OCI-LY7 (cell line): ENCODE results near the gene SSBP2. TPM values are rescaled to one million over a fixed set of nuclear protein-coding genes. Genes with fewer than 3 reads are reported as not detected.
A peak's percentile ranks its signal among the peaks of the same experiment; 100 is the strongest.

Experiments used
- BruUV-seq: library from RNA; stranded (reverse); fragments of 400-500 nt; replicated peaks from 2 replicates; lab custom pipeline; 2021; lab: Mats Ljungman, UMichigan
- CTCF ChIA-PET: fragments of 300-600 bp; sonication (Branson Sonifier 250); formaldehyde crosslinking; loops from one replicate; lab custom pipeline; 2022; ENCODE audit warnings: antibody characterized with exemption; ENCODE audit not compliant: unreplicated experiment; lab: Charles Lee
- POLR2A ChIA-PET: fragments of 300-600 bp; sonication (Branson Sonifier 250); formaldehyde crosslinking; loops from one replicate; lab custom pipeline; 2022; ENCODE audit warnings: antibody characterized with exemption; lab: Charles Lee
- DNase-seq: peaks from one replicate; pipeline ENCODE4 v3.0.0-alpha.2; 2015; ENCODE audit warnings: low spot score
- H2AFZ ChIP-seq: fragments of 200-600 bp; sonication (generic), shearing (Covaris generic); 2 replicates; pipeline ENCODE4 v1.6.1; 2014; ENCODE audit warnings: mild to moderate bottlenecking, antibody characterized with exemption, low read length, moderate library complexity
- H3K27ac ChIP-seq: fragments of 200-600 bp; sonication (generic); 2 replicates; pipeline ENCODE4 v1.5.1; 2014; ENCODE audit warnings: mixed run types, low read depth, mild to moderate bottlenecking, moderate library complexity, low read length, inconsistent platforms; ENCODE audit not compliant: poor library complexity, severe bottlenecking
- H3K36me3 ChIP-seq: fragments of 200-600 bp; sonication (generic); 2 replicates; pipeline ENCODE4 v1.6.1; 2014; ENCODE audit warnings: mild to moderate bottlenecking, antibody characterized with exemption, low read length, moderate library complexity, mixed read lengths; ENCODE audit not compliant: insufficient read depth
- H3K4me1 ChIP-seq: fragments of 200-600 bp; sonication (generic); 2 replicates; pipeline ENCODE4 v1.5.1; 2014; ENCODE audit warnings: mild to moderate bottlenecking, low read length; ENCODE audit not compliant: insufficient read depth, poor library complexity, severe bottlenecking
- H3K4me2 ChIP-seq: fragments of 200-600 bp; sonication (generic); 2 replicates; pipeline ENCODE4 v1.6.1; 2014; ENCODE audit warnings: mild to moderate bottlenecking, low read length
- H3K4me3 ChIP-seq: fragments of 200-600 bp; sonication (generic); 2 replicates; pipeline ENCODE4 v1.5.1; 2014; ENCODE audit warnings: mild to moderate bottlenecking, low read depth, low read length; ENCODE audit not compliant: poor library complexity, severe bottlenecking
- H3K79me2 ChIP-seq: fragments of 200-600 bp; sonication (generic); 2 replicates; pipeline ENCODE4 v1.6.1; 2016; ENCODE audit warnings: low read depth, mild to moderate bottlenecking, low read length, moderate library complexity, mixed read lengths; ENCODE audit not compliant: insufficient read depth
- H3K9me2 ChIP-seq: fragments of 200-600 bp; sonication (generic); 2 replicates; pipeline ENCODE4 v1.6.1; 2016; ENCODE audit warnings: mild to moderate bottlenecking, low read length, mixed read lengths; ENCODE audit not compliant: insufficient read depth
- H3K9me3 ChIP-seq: fragments of 200-600 bp; sonication (generic); 2 replicates; pipeline ENCODE4 v1.6.1; 2014; ENCODE audit warnings: mild to moderate bottlenecking, mixed run types, low read length, mixed read lengths
- H4K20me1 ChIP-seq: fragments of 200-600 bp; sonication (generic); 2 replicates; pipeline ENCODE4 v1.6.1; 2014; ENCODE audit warnings: mild to moderate bottlenecking, antibody characterized with exemption, low read length, moderate library complexity, mixed read lengths; ENCODE audit not compliant: insufficient read depth
- CTCF ChIP-seq: fragments of 200-600 bp; sonication (generic); conservative IDR thresholded peaks from 2 replicates; pipeline ENCODE4 v1.5.1; 2014; ENCODE audit warnings: mild to moderate bottlenecking, antibody characterized with exemption, low read length, moderate library complexity, mixed read lengths
- EZH2phosphoT487 ChIP-seq: fragments of 200-600 bp; sonication (generic); IDR thresholded peaks from 2 replicates; pipeline ENCODE4 v1.6.1; 2018; ENCODE audit warnings: low read depth, borderline replicate concordance, mild to moderate bottlenecking, mixed run types, antibody characterized with exemption, low read length, moderate library complexity, mixed read lengths
- intact Hi-C: fragments of 100-400 bp; cut with micrococcal nuclease; formaldehyde crosslinking; loops from one replicate; pipeline ENCODE4 v1.10.0; 2022; ENCODE audit not compliant: unreplicated experiment
- total RNA-seq, 2 experiments: library from RNA; depleted of rRNA in 1 of 2; stranded (reverse); fragments of >200 nt in 1 of 2; shearing (Covaris generic) in 1 of 2; gene quantifications; 2 replicates each; pipeline ENCODE4 v1.2.3, GENCODE V29; 2014 to 2022

Gene SSBP2
- total RNA-seq, 2 experiments from 2014 or later, result 140 to 172 TPM

DNA sequence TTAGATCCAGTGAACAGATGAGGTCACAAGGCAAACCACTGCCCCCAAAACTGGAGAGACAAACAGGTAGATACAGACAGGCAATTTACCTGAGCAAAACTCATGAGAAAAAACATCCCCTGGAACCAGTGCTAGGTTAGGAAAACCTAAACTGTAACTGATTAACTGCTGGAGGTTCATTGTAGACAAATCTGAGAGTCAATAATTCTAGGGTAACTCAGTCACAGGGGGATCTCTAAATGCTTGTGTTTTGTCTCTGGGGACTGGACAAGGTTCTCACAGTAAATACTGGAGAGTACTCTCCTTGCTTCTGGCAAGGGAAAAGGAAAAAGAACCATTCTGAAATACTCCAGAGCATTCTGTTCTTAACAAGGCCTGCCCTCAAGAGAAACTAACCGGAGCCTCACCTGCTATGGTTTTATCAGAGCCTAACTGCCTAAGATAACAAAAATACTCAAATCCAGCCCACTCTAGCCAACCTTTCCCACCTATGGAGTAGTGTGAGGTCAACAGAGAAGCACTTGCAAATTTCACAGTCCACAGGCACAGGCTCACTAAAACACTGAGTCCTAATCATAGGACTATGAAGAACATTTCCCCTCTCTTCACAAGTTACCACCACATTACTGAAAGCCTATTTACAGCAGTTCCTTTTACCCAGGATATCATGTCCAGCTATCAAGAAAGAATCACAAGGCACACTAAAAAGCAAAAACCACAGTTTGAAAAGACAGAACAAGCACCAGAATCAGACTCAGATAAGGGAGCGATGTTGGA, 217.1 kb downstream of the SSBP2 start:
- Histone ChIP-seq H3K36me3 (peaks cover 54% of the 10 kb centered on the region), H3K4me1 (peaks cover 22% of the 10 kb centered on the region), H3K4me2 (no peak overlapping the region), H3K27ac (no peak overlapping the region), H4K20me1 (no peaks in the 10 kb centered on the region), H3K79me2 (peaks cover 23% of the 10 kb centered on the region; the same call in 1 of the 2 replicates), H3K9me2 (no peaks in the 10 kb centered on the region), H2AFZ (no peak overlapping the region), H3K4me3 (no peak overlapping the region), H3K9me3 (no peaks in the 10 kb centered on the region)
- intact Hi-C loops, result no loop called here
- no TSS peak for BruUV-seq
- POLR2A ChIA-PET, result no interaction called here
- CTCF ChIA-PET, result no interaction called here
- no peak for TF ChIP-seq EZH2phosphoT487
- no peak for TF ChIP-seq CTCF
- no peak for DNase-seq

DNA sequence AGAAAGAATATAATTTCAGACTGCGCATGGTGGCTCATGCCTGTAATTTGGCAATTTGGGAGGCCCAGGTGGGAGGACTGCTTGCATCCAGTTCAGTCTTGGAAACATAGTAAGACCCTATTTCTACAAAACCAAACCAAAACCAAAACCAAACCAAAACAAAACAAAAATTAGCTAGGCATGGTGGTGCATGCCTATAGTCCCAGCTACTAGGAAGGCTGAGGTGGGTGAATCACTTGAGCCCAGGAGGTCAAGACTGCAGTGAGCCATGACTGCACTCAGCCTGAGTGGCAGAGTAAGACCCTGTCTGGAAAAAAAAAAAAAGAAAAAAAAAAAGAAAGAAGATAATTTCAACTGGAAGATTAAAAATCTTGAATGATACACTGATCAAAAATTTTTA, 220.0 kb downstream of the SSBP2 start:
- Histone ChIP-seq H3K36me3 (peaks cover 38% of the 10 kb centered on the region; the same call in 1 of the 2 replicates), H3K9me3 (no peaks in the 10 kb centered on the region), H3K4me3 (no peak overlapping the region), H3K9me2 (no peaks in the 10 kb centered on the region), H3K4me1 (peaks cover 15% of the 10 kb centered on the region), H3K4me2 (no peak overlapping the region), H4K20me1 (no peaks in the 10 kb centered on the region), H3K79me2 (peaks cover 34% of the 10 kb centered on the region; the same call in 1 of the 2 replicates), H3K27ac (no peak overlapping the region), H2AFZ (no peak overlapping the region)
- POLR2A ChIA-PET, result interaction anchor here (1.1 kb wide), 1 partner anchor 15 kb away, joined by 3 read pairs; no protein-coding TSS in a partner anchor
- TF ChIP-seq EZH2phosphoT487, result no peak
- TF ChIP-seq CTCF, result no peak
- intact Hi-C loops, result no loop called here
- no TSS peak for BruUV-seq
- CTCF ChIA-PET, result no interaction called here
- DNase-seq, result no peak

- ChIA-PET POLR2A (no interaction called here), CTCF (no interaction called here)
- TF ChIP-seq EZH2phosphoT487 (no peak), CTCF (no peak)
- Histone ChIP-seq H3K4me3 (no peak overlapping the region), H2AFZ (no peak overlapping the region), H3K36me3 (peaks cover 23% of the 10 kb centered on the region), H4K20me1 (no peaks in the 10 kb centered on the region), H3K9me3 (0 out of 2 replicates have a peak, but pooled peaks cover 3% of the 10 kb centered on the region), H3K4me1 (peaks cover 11% of the 10 kb centered on the region), H3K4me2 (no peak overlapping the region), H3K9me2 (no peaks in the 10 kb centered on the region), H3K27ac (no peak overlapping the region), H3K79me2 (peaks cover 41% of the 10 kb centered on the region; the same call in 1 of the 2 replicates)
- peak; percentile 27 for DNase-seq
- intact Hi-C loops, result no loop called here
- no TSS peak for BruUV-seq
Measured at GRCh38 chr5:81525690-81526089, 225.2 kb downstream of the SSBP2 start.
